Measurements from ENCODE around the gene ASAP3.

GRCh38 chr1:23394684-23395083 is 89.3 kb downstream of the ASAP3 start:
- no peak for TF ChIP-seq CTCF (IDR thresholded peaks at IDR 0.05)
- peak in 1 of 2 donors; percentile 82 for TF ChIP-seq POLR2AphosphoS5 (IDR thresholded peaks at IDR 0.05)

Data from upper lobe of left lung (tissue), 4 donors.